Activated T-cell treated with anti-CD3 and anti-CD28 coated beads, Interleukin-2, amount 50 U/mL, for 72 hours (primary cell): Measurements from ENCODE around the gene LIMCH1. TPM values are rescaled to one million over a fixed set of nuclear protein-coding genes. Genes with fewer than 3 reads are reported as not detected.
"Not testable (repeated sequence)": the region's sequence is repeated elsewhere in the genome, so short reads cannot be mapped to it uniquely, and the experiment has no call there.

Source experiments
- ATAC-seq, 2 donors: fragments of 150-1000 bp; cut with Tn5 transposase; replicated peaks in 1 of 2; 2 replicates each; pipeline ENCODE4 v1.10.0; 2021; ENCODE audit warnings: moderate library complexity in 2 of 2, mild to moderate bottlenecking in 1 of 2
- DNase-seq, 2 donors: peaks; one replicate each; pipeline ENCODE4 v3.0.0; 2021 to 2022; ENCODE audit warnings: mixed read lengths in 1 of 2
- H3K27ac Mint-ChIP-seq: one replicate; pipeline ENCODE4 v1.8.0; 2022; ENCODE audit warnings: mild to moderate bottlenecking, moderate library complexity, mixed read lengths
- H3K27me3 Mint-ChIP-seq: one replicate; pipeline ENCODE4 v1.8.0; 2022; ENCODE audit warnings: low read depth, mixed read lengths
- H3K36me3 Mint-ChIP-seq, 2 donors: one replicate each; pipeline ENCODE4 v1.8.0; 2022; ENCODE audit warnings: mixed read lengths in 2 of 2, mild to moderate bottlenecking in 1 of 2; ENCODE audit not compliant: insufficient read depth in 2 of 2
- H3K4me1 Mint-ChIP-seq: one replicate; pipeline ENCODE4 v1.8.0; 2022; ENCODE audit warnings: low read depth, mixed read lengths
- H3K4me3 Mint-ChIP-seq, 2 donors: one replicate each; pipeline ENCODE4 v1.8.0; 2022; ENCODE audit warnings: mild to moderate bottlenecking in 2 of 2, mixed read lengths in 2 of 2, moderate library complexity in 2 of 2
- H3K9me3 Mint-ChIP-seq, 2 donors: one replicate each; pipeline ENCODE4 v1.8.0; 2022; ENCODE audit warnings: mixed read lengths in 2 of 2
- total RNA-seq, 2 donors: library from RNA; stranded (reverse); gene quantifications; one replicate each; pipeline ENCODE4 v1.2.3, GENCODE V29; 2022

The LIMCH1 gene
- total RNA-seq, 2 donors from 2014 or later, result not detected

DNA sequence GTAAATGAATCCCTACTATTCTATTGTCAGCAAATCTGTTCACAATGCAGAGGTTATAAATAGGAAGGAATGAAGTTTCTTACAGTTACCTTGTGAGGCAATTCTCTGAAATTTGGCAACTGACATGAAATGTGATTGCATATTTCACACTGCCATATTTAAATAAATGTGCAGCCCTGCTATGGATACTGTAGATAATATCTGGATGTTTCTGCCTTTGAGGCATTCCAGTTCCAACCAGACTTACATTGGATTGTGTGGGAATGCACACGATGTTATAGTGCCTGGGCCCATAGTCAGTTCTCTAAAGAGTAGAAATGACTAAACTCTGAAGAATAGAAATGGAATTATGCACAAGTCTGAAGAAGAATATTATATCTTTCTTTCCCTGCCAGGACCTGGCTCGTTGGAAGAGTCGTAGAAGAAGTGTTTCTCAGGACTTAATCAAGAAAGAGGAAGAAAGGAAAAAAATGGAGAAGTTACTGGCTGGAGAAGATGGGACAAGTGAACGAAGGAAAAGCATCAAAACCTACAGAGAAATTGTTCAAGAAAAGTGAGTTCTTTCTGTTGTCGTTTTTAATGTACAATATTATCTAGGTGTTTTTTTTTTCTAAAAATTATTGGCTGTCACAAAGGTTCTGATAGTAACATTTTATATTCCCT is 107.9 kb downstream of the LIMCH1 start:
- Mint-ChIP-seq H3K27ac (no peak overlapping the region), H3K27me3 (peaks cover 20% of the 10 kb centered on the region), H3K4me1 (no peaks in the 10 kb centered on the region), H3K36me3 (no peaks in the 10 kb centered on the region), H3K9me3 (no peaks in the 10 kb centered on the region), H3K4me3 (no peak overlapping the region)
- DNase-seq (no peak), ATAC-seq (no peak)

DNA sequence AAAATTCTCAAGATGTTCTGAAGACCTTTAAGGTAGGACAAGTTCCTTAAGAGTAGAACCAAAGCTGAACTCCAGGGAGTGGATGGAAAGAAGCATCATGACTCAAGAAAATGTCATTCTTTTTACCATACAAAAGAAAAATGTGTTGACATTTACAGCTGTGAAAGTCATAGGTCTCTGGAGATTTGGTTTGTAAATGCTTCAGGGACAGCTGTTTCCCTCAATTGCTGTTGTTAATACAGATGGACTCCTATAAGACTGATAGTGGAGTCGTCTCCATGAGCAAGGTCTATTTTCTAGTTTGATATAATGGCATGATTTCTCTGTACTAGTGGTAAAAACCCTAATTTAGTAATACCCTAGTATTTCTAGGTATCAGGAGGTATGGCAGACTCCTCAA is 108.9 kb downstream of the LIMCH1 start:
- no peaks in the 10 kb centered on the region for H3K4me1 Mint-ChIP-seq
- H3K36me3 Mint-ChIP-seq, result no peaks in the 10 kb centered on the region
- ATAC-seq (no peak), DNase-seq (no peak)
- no peak overlapping the region for H3K4me3 Mint-ChIP-seq
- H3K27ac Mint-ChIP-seq, result no peak overlapping the region
- no peaks in the 10 kb centered on the region for H3K9me3 Mint-ChIP-seq
- peaks cover 20% of the 10 kb centered on the region for H3K27me3 Mint-ChIP-seq

DNA sequence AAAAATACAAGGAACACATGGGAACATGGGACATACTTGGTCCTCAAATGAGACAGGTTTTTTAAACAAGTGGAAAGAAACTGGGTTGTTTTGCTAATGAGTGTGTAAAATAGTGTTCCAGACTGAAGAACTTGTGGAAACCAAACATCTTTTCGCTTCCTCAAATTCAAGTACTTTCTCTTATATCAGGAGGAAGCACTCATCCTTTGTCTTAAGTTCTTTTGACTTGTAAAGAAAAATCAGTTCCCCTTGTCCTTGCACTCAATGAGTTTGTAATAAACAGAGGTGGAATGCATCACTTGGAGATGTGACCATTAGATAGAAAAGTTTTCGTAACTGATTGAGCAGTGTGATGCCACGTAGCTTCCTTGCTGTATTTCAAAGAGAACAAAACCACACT is 109.4 kb downstream of the LIMCH1 start:
- H3K27ac Mint-ChIP-seq, result no peak overlapping the region
- ATAC-seq, result no peak
- H3K36me3 Mint-ChIP-seq, result no peaks in the 10 kb centered on the region

DNA sequence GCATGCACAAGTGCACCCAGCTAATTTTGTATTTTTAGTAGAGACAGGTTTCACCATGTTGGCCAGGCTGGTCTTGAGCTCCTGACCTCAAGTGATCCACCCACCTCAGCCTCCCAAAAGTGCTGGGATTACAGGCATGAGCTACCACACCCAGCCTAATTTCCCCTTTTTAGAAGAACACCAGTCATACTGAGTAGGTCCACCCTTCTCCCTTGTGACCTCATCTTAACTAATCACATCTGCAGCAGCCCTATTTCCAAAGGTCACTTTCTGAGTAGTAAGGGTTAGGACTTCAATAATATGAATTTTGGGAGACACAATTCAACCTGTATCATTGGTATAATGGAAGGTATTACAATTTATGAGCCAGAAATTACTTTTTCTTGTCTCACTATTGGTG is 113.2 kb downstream of the LIMCH1 start:
- not testable (repeated sequence) for H3K36me3 Mint-ChIP-seq, H3K9me3 Mint-ChIP-seq, DNase-seq, H3K27me3 Mint-ChIP-seq, H3K4me3 Mint-ChIP-seq, ATAC-seq, H3K4me1 Mint-ChIP-seq, H3K27ac Mint-ChIP-seq

More for the DNA sequence above, 109.4 kb downstream of the LIMCH1 start:
- Mint-ChIP-seq H3K4me1 (no peaks in the 10 kb centered on the region), H3K4me3 (no peak overlapping the region), H3K9me3 (no peaks in the 10 kb centered on the region), H3K27me3 (peaks cover 20% of the 10 kb centered on the region)
- no peak for DNase-seq

DNA sequence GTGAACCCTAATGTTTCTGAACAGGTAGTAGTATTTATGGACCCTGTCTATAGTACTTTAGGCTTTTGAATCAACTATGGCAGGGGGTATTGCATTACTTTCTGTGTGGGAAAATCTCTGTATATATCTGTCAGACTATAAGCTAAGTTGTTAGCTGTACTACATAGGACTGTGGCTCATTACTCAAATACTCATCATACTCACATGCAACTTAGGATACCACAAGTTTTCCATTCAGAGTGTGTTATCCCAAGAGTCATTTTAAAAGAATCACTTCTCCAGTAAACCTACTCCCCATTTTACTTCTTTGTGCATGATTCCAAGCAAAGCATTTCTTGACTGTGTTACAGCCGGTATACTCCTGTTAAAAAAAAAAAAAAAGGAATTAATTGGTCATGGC is 115.0 kb downstream of the LIMCH1 start:
- ATAC-seq (no peak), DNase-seq (no peak)
- Mint-ChIP-seq H3K4me1 (no peaks in the 10 kb centered on the region), H3K9me3 (no peaks in the 10 kb centered on the region), H3K36me3 (no peaks in the 10 kb centered on the region), H3K4me3 (no peak overlapping the region), H3K27ac (no peak overlapping the region), H3K27me3 (peaks cover 6% of the 10 kb centered on the region)

DNA sequence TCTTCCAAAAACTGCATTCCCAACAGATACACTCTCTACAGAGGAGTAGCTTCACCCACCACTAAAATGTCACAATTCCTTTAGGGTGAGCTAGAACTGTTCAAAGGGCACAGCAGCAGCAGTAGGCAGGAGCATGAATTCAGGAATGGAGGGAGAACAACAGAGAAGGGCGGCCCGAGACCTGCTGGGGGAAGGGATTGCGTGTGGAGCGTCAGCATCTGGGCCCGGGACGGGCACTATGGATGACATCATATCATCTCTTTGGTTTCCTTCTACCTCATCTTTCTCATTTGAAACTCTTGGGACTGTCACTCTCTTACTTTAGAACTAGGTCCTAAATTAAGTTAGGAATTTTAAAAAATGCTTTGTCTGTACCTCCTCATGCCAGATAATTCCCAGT is 115.6 kb downstream of the LIMCH1 start:
- Mint-ChIP-seq H3K4me1 (no peaks in the 10 kb centered on the region), H3K27me3 (peaks cover 6% of the 10 kb centered on the region), H3K27ac (no peak overlapping the region), H3K9me3 (no peaks in the 10 kb centered on the region), H3K4me3 (no peak overlapping the region), H3K36me3 (no peaks in the 10 kb centered on the region)
- ATAC-seq (no peak), DNase-seq (no peak)

DNA sequence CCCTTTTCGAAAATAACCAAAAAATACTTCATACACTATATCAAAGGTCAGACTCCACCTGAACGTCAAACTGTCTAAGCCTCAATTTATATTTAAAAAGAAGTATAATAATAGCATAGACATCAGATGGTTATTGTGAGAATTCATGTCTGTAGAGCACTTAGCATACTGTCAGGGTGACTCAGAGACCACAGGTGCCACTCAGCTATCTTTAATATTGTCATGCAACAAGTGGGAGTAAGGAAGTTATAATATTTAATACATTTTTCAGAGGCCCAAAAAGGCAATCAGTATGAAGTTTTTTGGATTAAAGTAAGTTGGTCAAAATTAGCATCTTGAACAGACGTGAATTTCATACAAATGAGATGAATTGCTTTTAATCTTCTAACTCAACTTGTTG is 117.2 kb downstream of the LIMCH1 start:
- H3K4me1 Mint-ChIP-seq, result no peaks in the 10 kb centered on the region
- no peak for DNase-seq

DNA sequence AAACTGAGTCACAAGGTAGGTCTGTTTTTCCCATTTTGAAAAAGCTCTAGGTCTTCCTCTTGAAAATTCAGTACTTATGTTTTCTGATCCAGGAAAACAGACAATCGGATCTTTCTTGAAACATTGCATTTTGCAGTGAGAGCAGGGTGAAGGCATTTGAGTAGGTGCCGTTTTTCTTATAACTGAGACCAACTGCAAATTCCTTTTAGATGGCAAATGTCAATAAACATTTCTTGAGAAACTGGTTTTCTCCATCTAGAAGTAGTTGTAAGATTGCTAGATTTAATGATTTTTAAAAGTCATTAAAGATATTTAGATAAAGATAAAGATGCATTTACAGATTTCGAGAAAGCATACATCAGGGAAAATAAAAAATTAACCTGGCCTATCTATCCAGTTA is 118.1 kb downstream of the LIMCH1 start:
- Mint-ChIP-seq H3K36me3 (no peaks in the 10 kb centered on the region), H3K27ac (no peak overlapping the region), H3K27me3 (peaks cover 16% of the 10 kb centered on the region), H3K9me3 (no peaks in the 10 kb centered on the region), H3K4me1 (no peaks in the 10 kb centered on the region), H3K4me3 (no peak overlapping the region)
- DNase-seq, result no peak
- ATAC-seq, result no peak

More for the DNA sequence above, 117.2 kb downstream of the LIMCH1 start:
- no peak for ATAC-seq
- Mint-ChIP-seq H3K27ac (no peak overlapping the region), H3K9me3 (no peaks in the 10 kb centered on the region), H3K4me3 (no peak overlapping the region), H3K36me3 (no peaks in the 10 kb centered on the region), H3K27me3 (peaks cover 7% of the 10 kb centered on the region)

DNA sequence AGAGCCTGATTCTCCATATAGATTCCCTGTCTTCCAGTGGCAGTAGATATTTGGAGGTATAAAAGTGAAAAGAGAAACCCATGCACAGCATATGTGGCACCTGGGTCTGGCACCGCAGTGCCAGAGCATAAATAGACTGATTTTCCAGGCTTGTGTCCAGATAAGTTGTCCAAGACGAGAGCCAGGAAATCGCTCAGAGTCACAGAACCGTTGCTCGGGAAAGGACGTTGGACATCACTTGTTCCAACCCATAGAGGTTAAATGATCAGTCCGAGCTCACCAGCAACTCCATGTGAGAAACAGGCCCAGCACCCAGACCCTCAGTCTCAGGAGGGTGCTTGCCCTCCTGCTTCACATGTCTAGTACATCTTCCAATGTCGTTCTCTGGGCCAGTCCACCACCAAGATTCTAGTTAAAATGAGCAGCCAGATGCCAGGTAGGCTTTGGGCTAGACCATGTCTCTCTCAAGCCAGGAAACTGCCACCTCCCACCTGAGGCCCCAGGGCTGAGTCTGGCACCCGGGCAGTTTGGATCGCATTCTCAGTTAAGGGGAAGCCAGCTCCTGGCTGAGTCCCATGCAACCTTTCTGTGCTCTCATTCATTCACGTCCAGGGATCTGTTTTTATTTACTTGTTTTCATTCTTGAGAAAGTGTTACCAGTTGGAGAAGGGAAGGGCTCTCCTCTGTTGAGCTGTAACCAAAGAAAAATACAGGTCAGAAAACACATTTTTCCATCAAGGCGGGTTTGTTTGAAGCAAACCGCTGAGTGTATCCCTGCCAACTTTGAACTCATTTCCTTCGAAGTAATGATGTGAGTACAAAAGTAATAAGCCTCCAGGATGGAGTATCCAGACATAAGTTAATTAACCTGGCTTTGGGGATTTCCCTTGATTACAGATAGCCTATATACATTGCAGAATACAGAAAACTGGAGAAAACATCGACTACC is 118.9 kb downstream of the LIMCH1 start:
- Mint-ChIP-seq H3K27ac (no peak overlapping the region), H3K36me3 (no peaks in the 10 kb centered on the region), H3K4me3 (no peak overlapping the region), H3K27me3 (peaks cover 16% of the 10 kb centered on the region), H3K4me1 (no peaks in the 10 kb centered on the region), H3K9me3 (no peaks in the 10 kb centered on the region)
- no peak for ATAC-seq
- DNase-seq, result no peak

DNA sequence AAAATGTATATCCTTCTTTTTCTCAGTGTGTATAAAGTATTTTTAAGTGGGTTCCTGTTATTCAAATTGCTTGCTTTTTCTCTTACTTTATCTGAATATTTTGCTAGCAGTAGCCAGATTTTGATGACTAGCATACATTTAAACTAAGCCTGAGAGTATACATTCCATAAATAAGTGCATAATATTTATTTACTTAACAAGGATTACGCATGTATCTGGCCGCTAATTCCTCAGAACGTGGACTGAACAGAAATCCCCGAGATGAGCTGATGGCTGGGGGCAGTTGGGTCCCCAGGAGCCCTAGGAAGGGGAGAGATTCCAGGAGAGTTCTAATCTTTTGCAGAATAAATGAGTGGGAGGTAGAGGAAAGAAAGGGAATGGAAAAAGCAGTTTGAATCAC is 119.6 kb downstream of the LIMCH1 start:
- ATAC-seq, result no peak
- DNase-seq, result no peak
- H3K9me3 Mint-ChIP-seq, result no peaks in the 10 kb centered on the region
- no peak overlapping the region for H3K4me3 Mint-ChIP-seq
- H3K4me1 Mint-ChIP-seq, result no peaks in the 10 kb centered on the region
- H3K27me3 Mint-ChIP-seq, result peaks cover 16% of the 10 kb centered on the region
- H3K27ac Mint-ChIP-seq, result no peak overlapping the region
- H3K36me3 Mint-ChIP-seq, result no peaks in the 10 kb centered on the region

DNA sequence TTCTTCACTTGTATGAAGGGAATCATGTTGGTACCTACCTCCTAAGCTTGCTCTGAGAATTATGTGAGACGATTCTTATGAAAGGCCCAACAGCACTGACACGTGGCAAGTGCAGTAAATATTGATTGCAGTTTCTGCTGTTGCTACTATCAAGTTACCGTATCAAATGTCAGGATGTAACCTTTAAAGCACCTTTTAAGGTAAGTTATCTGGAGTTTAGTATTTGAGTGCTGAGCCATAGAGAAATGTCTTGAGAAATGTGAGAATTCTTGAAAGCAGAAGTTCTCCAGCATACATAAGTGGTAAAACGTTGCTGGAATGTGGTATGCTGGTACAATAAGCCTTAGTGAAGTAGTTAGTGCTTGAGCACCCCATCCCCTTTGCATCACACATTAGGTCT is 120.2 kb downstream of the LIMCH1 start:
- Mint-ChIP-seq H3K4me3 (no peak overlapping the region), H3K9me3 (no peaks in the 10 kb centered on the region), H3K27ac (no peak overlapping the region), H3K27me3 (peaks cover 16% of the 10 kb centered on the region), H3K36me3 (no peaks in the 10 kb centered on the region), H3K4me1 (no peaks in the 10 kb centered on the region)
- ATAC-seq (no peak), DNase-seq (no peak)

DNA sequence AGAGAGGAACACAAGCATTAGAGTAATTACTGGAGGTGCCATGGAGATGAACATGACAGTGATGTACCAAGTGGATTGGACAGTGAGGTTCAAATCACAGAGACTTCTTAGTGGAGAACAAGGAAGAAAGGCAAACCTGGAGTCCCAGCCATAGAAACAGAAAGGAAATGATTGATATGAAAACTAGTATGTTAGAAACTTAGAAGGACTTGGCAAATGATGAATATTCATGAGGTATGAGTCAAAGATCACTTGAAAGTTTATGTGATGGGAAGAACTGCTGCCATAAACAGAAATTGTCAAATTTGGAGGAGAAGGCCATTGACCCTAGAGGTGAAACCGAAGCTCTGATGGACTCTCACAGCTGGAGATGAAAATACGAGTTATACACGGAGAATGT is 122.4 kb downstream of the LIMCH1 start:
- Mint-ChIP-seq H3K4me3 (no peak overlapping the region), H3K36me3 (no peaks in the 10 kb centered on the region), H3K9me3 (no peaks in the 10 kb centered on the region), H3K4me1 (no peaks in the 10 kb centered on the region), H3K27ac (no peak overlapping the region), H3K27me3 (peaks cover 16% of the 10 kb centered on the region)
- DNase-seq, result no peak
- no peak for ATAC-seq

DNA sequence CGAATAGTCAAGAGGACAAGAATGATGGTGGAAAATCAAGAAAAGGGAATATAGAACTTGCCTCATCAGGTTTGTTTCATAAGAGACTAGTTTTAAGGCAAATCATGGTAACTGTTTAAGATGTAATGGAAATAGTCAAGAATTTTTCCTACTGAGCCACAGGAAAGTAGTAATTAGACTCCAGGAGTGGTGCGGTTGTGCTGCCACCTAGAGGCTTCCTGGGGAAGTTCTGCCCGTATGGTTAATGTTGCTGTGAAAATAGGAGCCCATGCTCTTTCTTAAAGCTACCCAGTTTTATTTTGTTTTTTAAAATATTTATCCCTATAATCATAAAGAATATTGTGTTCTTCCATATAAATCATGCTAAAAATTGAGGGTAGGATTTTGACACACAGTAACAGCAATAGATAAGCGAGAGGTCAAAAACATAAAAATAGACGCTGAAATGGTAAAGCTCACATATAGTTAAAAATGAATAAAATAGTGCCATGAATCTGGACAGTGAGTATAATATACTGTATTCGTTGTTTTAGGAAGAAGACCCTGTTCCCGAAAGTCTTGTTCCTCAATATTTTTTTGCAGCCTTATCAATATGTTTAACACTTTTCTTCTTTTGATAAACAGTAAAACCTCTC is 123.6 kb downstream of the LIMCH1 start:
- no peak overlapping the region for H3K27ac Mint-ChIP-seq
- no peaks in the 10 kb centered on the region for H3K9me3 Mint-ChIP-seq
- H3K4me3 Mint-ChIP-seq, result no peak overlapping the region
- H3K27me3 Mint-ChIP-seq, result peaks cover 10% of the 10 kb centered on the region
- H3K4me1 Mint-ChIP-seq, result no peaks in the 10 kb centered on the region
- H3K36me3 Mint-ChIP-seq, result no peaks in the 10 kb centered on the region
- DNase-seq, result peak; percentile 20 to 44
- no peak for ATAC-seq
